ENCODE measurements around the gene EIF4G1.

Gene EIF4G1

GRCh38 chr3:184353546-184353941 lies 39.1 kb downstream of the EIF4G1 start:
- no peak for DNase-seq

DNA sequence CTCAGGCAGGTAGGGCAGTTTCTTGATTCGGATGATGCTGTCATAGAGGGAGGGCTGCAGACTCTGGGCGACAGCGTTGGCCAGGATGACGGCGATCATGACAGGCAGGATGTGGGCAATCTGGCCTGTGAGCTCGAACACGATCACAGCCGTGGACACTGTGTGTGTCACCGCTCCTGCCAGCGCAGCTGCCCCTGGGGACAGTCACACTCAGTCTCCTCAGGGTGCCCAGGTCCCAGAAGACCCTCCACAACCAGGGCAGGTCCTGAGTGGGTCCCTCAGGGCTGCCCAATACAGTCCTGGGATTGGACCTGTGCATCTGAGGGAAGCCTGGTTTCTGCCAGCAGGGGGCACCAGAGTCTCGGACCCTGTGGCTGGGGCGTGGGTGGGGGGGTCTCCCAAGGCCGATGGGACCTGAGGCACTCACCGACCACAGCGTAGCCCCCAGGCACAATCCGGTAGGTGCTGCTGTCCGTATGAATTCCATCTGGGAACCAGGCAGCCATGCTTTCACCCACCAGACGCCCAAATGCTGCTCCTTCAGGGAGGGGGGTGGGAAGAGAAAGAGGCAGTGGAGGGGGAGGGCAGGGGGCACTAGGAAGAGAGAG lies 39.8 kb downstream of the EIF4G1 start:
- peak; percentile 20 to 44 for DNase-seq

DNA sequence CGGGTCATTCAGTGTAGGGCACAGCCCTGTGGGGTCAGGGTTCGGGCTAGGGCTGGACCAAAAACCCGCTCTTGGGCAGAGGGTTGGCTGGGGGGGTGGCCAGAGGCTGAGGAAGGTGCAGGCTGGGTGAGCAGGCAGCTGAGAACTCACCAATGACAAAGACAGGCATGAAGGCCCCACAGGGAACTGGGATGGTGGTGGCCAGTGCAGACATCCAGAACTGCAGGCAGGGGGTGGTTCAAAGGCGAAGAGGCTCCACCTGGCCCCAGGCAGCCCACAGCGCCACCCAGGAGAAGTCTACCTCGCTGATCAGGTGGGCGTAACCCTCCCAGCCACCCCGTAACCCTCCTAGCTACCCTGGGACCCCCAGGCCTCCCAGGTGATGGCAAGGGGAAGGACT lies 40.3 kb downstream of the EIF4G1 start:
- no peak for DNase-seq

- DNase-seq, result no peak
Measured at GRCh38 chr3:184355261-184356040, 41.0 kb downstream of the EIF4G1 start.

DNA sequence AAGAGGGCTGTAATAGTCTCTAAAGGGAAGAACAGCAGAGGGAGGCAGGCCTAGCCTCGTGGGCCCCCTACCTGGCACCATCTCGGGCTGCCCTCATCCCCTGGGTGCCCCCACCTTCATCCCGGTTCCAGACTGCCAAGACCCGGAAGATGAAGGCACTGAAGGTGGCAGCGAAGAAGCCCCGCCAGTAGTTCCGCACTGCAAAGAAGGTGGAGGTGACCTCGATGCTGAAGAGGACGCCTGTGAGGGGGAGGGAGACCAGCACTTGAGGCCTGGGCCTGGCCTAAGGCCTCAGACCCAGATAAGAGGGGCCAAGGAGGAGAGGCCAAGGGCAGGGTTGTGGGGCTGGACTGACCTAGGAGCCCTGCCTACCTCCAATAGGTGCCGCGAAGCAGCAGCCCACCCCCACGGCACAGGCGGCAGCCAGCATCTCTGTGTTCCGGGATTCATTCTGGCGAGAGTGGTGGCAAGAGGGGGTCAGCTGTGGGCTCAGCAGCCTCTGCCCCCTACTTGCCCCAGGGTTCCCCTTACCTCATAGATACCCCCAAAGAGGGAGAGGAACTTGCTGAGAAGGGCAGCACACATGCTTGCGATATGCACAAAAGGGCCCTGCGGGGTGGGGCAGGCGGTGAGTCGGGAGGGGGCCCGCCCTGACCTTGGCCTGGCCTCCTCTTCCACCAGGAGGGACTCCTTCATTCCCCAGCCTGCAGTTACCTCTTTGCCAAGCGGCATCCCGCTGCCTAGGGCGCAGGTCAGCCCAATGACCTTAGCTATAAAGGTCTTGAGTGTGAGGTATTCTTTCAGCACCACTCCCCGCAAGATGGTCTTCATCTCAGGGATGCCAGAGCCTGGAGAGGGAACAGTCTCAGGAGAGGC lies 43.1 kb downstream of the EIF4G1 start:
- DNase-seq, result no peak

DNA sequence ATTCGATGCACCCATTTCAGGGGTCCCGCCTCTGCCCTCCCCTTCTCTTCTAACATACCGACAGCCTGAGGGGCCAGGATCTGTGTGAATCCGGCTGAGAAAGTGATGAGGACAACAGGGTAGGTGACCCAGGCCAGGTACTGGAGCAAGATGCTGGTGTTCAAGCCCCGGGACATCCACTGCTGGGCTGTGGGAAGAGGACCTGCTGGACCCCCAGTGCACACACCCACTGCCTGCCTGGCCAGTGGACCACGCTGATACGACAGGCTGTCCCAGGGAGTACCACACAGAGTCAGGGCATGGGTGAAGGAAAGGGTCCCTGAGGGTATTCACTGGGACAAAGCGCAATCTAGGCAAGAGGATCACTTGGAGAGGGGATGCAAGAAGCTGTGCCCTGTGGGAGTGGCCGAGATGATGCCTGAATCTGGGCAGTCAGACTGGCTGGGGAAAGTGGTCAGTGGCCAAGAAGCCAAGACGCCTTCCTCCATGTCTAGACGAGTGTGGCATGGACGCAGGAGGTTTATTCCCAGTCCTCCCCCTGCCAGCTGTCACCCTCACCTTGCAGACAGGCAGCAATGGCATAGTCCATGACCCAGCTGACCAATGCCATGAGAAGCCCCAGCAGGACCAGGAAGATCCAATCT lies 43.8 kb downstream of the EIF4G1 start:
- DNase-seq, result no peak

- DNase-seq, result no peak
Measured at GRCh38 chr3:184358921-184359350, 44.5 kb downstream of the EIF4G1 start.

GRCh38 chr3:184359610-184360009 lies 45.2 kb downstream of the EIF4G1 start:
- DNase-seq, result no peak

- no peak for DNase-seq
Measured at GRCh38 chr3:184360070-184360928, 45.9 kb downstream of the EIF4G1 start.

- no peak for DNase-seq
Measured at GRCh38 chr3:184360929-184361531, 46.6 kb downstream of the EIF4G1 start.

- DNase-seq, result peak; percentile 69 to 79
Measured at GRCh38 chr3:184361532-184361931, 47.1 kb downstream of the EIF4G1 start, which contains the start of the genes CLCN2 and POLR2H. TSS of gene CLCN2 (minus strand) at chr3:184361605. CDS start at chr3:184361479, 126 bp downstream. TSS of gene POLR2H (plus strand) at chr3:184361710. CDS start at chr3:184363493, 1,783 bp downstream.

DNA sequence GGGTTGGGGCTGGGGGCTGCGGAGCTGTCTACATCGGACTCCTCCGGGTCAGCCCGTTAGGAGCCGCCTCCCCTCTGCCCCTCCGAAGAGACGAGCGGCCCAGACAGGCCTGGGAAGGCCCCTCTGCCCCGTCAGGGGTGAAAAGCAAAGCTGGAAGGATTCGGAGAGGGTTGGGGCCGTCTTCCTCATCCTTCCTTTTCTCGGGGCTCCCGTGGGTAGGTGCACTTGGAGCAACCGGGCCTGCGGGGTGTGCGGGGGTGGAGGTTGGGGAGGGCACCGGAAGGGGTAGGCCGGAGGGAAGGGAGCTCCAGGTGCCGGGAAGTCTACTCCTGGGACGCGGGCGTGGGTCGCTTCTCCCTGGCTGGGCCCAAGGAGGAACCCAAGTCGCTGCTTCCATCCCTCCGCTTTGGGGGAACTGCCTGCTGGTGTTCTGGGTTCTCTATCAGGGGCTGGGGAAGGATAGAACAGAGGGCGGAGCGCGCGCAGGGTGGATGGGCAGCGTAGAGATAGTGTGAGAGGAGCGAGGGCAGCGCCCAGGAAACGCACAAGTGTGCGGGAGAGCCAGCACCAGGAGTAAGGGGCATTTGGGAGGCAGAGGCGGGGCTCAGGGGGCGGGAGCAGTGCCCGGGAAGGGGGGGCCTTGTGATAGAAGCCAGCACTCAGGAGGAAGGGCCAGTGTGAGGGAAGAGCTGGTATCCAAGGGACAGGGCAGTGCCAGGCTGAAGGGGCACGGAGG lies 47.7 kb downstream of the EIF4G1 start:
- DNase-seq, result peak; percentile 80 to 85

DNA sequence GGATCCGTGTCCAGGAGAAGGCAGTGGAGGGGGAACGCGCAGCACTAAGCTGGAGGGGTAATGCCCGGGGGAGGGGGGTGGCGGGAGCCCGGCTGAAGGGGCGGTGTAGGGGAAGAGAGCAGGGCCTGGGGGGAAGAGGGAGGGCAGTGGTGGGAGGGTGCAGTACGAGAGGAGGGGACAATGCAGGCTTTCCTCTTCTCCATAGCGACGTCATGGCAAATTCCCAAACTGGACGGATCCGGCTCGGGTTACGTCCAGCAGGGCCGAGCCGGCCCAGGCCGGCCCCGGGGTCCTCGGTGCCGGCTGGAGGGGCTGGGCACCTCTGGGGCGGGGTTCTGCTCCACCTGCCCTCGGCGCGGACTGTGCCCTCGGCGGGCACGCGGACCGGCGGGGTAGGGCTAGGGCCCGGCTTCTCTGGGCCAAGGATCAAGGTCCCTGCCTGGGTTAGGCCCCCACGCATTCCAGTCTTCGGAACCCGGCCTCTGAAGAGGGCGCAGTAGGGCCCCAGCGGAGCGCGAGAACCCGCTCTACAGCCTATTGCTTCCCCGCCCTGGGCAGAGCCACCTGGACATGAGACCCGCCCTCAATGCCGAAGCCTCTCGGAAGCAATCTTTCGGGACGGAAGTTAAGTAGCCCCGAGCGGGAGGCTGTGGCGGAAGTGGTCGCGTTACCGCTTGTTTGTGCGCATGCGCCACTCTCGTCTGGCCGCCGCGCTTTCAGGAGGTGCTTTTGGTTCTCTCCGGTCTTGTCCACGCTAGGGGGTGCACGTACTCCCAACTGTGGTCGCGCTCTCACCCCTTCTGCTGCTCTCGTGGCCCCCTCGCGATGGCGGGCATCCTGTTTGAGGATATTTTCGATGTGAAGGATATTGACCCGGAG lies 48.5 kb downstream of the EIF4G1 start:
- DNase-seq, result peak; percentile 100

- DNase-seq, result no peak
Measured at GRCh38 chr3:184366619-184367289, 52.3 kb downstream of the EIF4G1 start.

- no peak for DNase-seq
Measured at GRCh38 chr3:184368116-184368515, 53.7 kb downstream of the EIF4G1 start.

GRCh38 chr3:184368586-184369183 lies 54.3 kb downstream of the EIF4G1 start:
- no peak for DNase-seq

DNA sequence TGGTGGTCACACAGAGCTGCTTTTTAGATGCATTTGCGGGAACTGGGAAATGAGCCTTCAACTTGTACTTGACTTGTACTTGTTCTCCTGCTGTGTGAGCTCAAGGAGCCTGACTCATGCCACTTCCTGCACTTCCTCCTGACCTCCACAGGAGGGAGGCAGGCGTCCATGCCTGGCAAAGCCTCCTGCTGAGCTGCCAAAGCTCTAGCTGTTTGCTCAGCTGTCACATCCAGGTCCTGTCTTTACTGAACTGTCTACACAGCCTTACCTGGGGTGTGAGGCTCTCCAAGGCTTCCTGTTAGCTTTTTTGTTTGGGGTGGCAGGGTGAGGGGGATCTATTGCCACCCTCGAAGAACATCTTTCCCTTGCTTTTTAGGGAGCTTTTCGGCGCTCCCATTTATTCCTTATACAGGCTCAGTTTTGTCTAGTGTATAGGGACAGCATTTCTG lies 57.2 kb downstream of the EIF4G1 start:
- peak; percentile 98 to 99 for DNase-seq

- no peak for DNase-seq
Measured at GRCh38 chr3:184372296-184372821, 58.0 kb downstream of the EIF4G1 start.
